H1 (cell line): Measurements from ENCODE around the gene RPRM. TPM values are rescaled to one million over a fixed set of nuclear protein-coding genes. Genes with fewer than 3 reads are reported as not detected.

Experiments
- CTCF ChIA-PET: fragments of 300-600 bp; sonication (Branson Sonifier 250); formaldehyde crosslinking; loops from one replicate; lab custom pipeline; 2021; ENCODE audit not compliant: partially characterized antibody; lab: Charles Lee
- POLR2A ChIA-PET: fragments of 300-600 bp; sonication (Branson Sonifier 250); formaldehyde crosslinking; loops from one replicate; lab custom pipeline; 2021; ENCODE audit warnings: inconsistent platforms; ENCODE audit not compliant: partially characterized antibody; lab: Charles Lee
- DNase-seq, 2 experiments: peaks; one replicate each; pipeline versions ENCODE4 v3.0.0 to v3.0.0-alpha.2; 2010 to 2022; ENCODE audit warnings: low spot score in 2 of 2, low read depth in 1 of 2, mixed read lengths in 1 of 2
- FAIRE-seq: peaks from 2 replicates; lab custom pipeline; 2011; peaks lifted over from hg19 to GRCh38; lab: Jason Lieb, UNC
- H2AFZ ChIP-seq: 2 replicates; pipeline ENCODE4 v1.8.1; 2012; ENCODE audit warnings: low read length, inconsistent platforms
- H2AK5ac ChIP-seq: 2 replicates; pipeline ENCODE4 v1.6.1; 2013; ENCODE audit warnings: low read depth, low read length
- H2BK120ac ChIP-seq: replicated peaks from 2 replicates; pipeline ENCODE3; 2013; ENCODE audit warnings: low read depth, low read length, inconsistent platforms
- H2BK12ac ChIP-seq: 2 replicates; pipeline ENCODE4 v1.6.1; 2013; ENCODE audit warnings: low read depth, low read length
- H2BK15ac ChIP-seq: 2 replicates; pipeline ENCODE4 v1.6.1; 2013; ENCODE audit warnings: low read length
- H2BK20ac ChIP-seq: 2 replicates; pipeline ENCODE4 v1.6.1; 2013; ENCODE audit warnings: low read length
- H2BK5ac ChIP-seq: 2 replicates; pipeline ENCODE4 v1.6.1; 2013; ENCODE audit warnings: low read depth, low read length
- H3K14ac ChIP-seq: 2 replicates; pipeline ENCODE4 v1.6.1; 2013; ENCODE audit warnings: inconsistent platforms; ENCODE audit not compliant: insufficient read length
- H3K18ac ChIP-seq: 2 replicates; pipeline ENCODE4 v1.6.1; 2013; ENCODE audit warnings: low read length; ENCODE audit errors: extremely low read depth
- H3K23ac ChIP-seq: 2 replicates; pipeline ENCODE4 v1.6.1; 2013; ENCODE audit warnings: inconsistent platforms; ENCODE audit not compliant: insufficient read length
- H3K23me2 ChIP-seq: 2 replicates; pipeline ENCODE4 v1.6.1; 2013; ENCODE audit warnings: low read depth, low read length
- H3K27ac ChIP-seq: 2 replicates; pipeline ENCODE4 v1.6.1; 2011; ENCODE audit warnings: low read depth, low read length, inconsistent platforms
- H3K27me3 ChIP-seq, 4 experiments: replicated peaks in 1 of 4; 1 replicate in 1 of 4; 2 replicates in 3 of 4; pipeline versions ENCODE4 v1.6.1 to v1.8.1; 2011 to 2013; ENCODE audit warnings: low read length in 3 of 4, mild to moderate bottlenecking in 3 of 4, inconsistent platforms in 2 of 4, mixed read lengths in 2 of 4, moderate library complexity in 1 of 4; ENCODE audit not compliant: control insufficient read depth in 3 of 4, insufficient read depth in 3 of 4; ENCODE audit errors: extremely low read depth in 1 of 4
- H3K36me3 ChIP-seq, 4 experiments: 2 replicates each; pipeline versions ENCODE4 v1.6.1 to v1.8.1; 2011 to 2013; ENCODE audit warnings: mild to moderate bottlenecking in 4 of 4, low read length in 3 of 4, moderate library complexity in 2 of 4, control low read depth in 1 of 4, inconsistent platforms in 1 of 4; ENCODE audit not compliant: insufficient read depth in 4 of 4, control insufficient read depth in 2 of 4
- H3K4ac ChIP-seq: replicated peaks from 2 replicates; pipeline ENCODE3; 2013; ENCODE audit warnings: low read length, low read depth, mixed read lengths, inconsistent platforms; ENCODE audit not compliant: insufficient read length
- H3K4me1 ChIP-seq, 4 experiments: replicated peaks in 1 of 4; 1 replicate in 1 of 4; 2 replicates in 3 of 4; pipeline versions ENCODE4 v1.6.1 to v1.8.1; 2011 to 2013; ENCODE audit warnings: low read length in 3 of 4, inconsistent platforms in 2 of 4, mixed read lengths in 1 of 4; ENCODE audit not compliant: insufficient read depth in 4 of 4, control insufficient read depth in 3 of 4
- H3K4me2 ChIP-seq, 2 experiments: 2 replicates each; pipeline versions ENCODE4 v1.6.1 to v1.8.1; 2011 to 2013; ENCODE audit warnings: low read depth in 2 of 2, low read length in 2 of 2, control low read depth in 1 of 2, inconsistent platforms in 1 of 2, mild to moderate bottlenecking in 1 of 2; ENCODE audit not compliant: insufficient read depth in 1 of 2
- H3K4me3 ChIP-seq, 4 experiments: fragments of 200-600, 300-600 bp in 1 of 4; sonication (generic), shearing (Covaris generic), sonication (Bioruptor Twin) in 1 of 4; 2 replicates each; pipeline versions ENCODE4 v1.5.1 to v1.8.1; 2011 to 2016; ENCODE audit warnings: low read length in 4 of 4, low read depth in 3 of 4, control low read depth in 2 of 4, inconsistent platforms in 2 of 4, mild to moderate bottlenecking in 2 of 4, mixed read lengths in 1 of 4, moderate library complexity in 1 of 4; ENCODE audit not compliant: insufficient read depth in 2 of 4; ENCODE audit errors: extremely low read depth in 1 of 4
- H3K56ac ChIP-seq: replicated peaks from 2 replicates; pipeline ENCODE3; 2013; ENCODE audit warnings: low read depth, mild to moderate bottlenecking, mixed read lengths, low read length, inconsistent platforms; ENCODE audit not compliant: insufficient read length
- H3K79me1 ChIP-seq: 2 replicates; pipeline ENCODE4 v1.6.1; 2013; ENCODE audit warnings: low read depth, low read length, control low read depth
- H3K79me2 ChIP-seq, 2 experiments: 2 replicates each; pipeline versions ENCODE4 v1.6.1 to v1.8.1; 2012 to 2013; ENCODE audit warnings: low read length in 2 of 2, mild to moderate bottlenecking in 2 of 2, inconsistent platforms in 1 of 2; ENCODE audit not compliant: insufficient read depth in 2 of 2, control insufficient read depth in 1 of 2
- H3K9ac ChIP-seq, 4 experiments: replicated peaks in 1 of 4; 1 replicate in 1 of 4; 2 replicates in 3 of 4; pipeline versions ENCODE4 v1.6.1 to v1.8.1; 2011 to 2013; ENCODE audit warnings: low read depth in 3 of 4, low read length in 3 of 4, control low read depth in 2 of 4, mild to moderate bottlenecking in 2 of 4, moderate library complexity in 2 of 4, inconsistent platforms in 1 of 4; ENCODE audit errors: extremely low read depth in 1 of 4
- H3K9me3 ChIP-seq, 2 experiments: 2 replicates each; pipeline versions ENCODE4 v1.6.1 to v1.8.1; 2012 to 2013; ENCODE audit warnings: mild to moderate bottlenecking in 2 of 2, moderate library complexity in 2 of 2, control low read depth in 1 of 2, inconsistent platforms in 1 of 2, low read depth in 1 of 2, low read length in 1 of 2, mixed read lengths in 1 of 2; ENCODE audit not compliant: insufficient read depth in 2 of 2
- H4K20me1 ChIP-seq, 2 experiments: replicated peaks in 1 of 2; 2 replicates each; pipeline versions ENCODE3 to v1.8.1; 2011 to 2013; ENCODE audit warnings: inconsistent platforms in 2 of 2, low read length in 2 of 2, mild to moderate bottlenecking in 1 of 2; ENCODE audit not compliant: insufficient read depth in 2 of 2, control insufficient read depth in 1 of 2
- H4K5ac ChIP-seq: 2 replicates; pipeline ENCODE4 v1.6.1; 2013; ENCODE audit warnings: low read length, low read depth, mixed read lengths, inconsistent platforms; ENCODE audit not compliant: insufficient read length
- H4K8ac ChIP-seq: 2 replicates; pipeline ENCODE4 v1.8.0; 2013; ENCODE audit warnings: mild to moderate bottlenecking, moderate library complexity, low read length, inconsistent platforms; ENCODE audit not compliant: insufficient read depth; ENCODE audit errors: extremely low read depth
- H4K91ac ChIP-seq: replicated peaks from 2 replicates; pipeline ENCODE3; 2013; ENCODE audit warnings: low read length, mixed read lengths, inconsistent platforms; ENCODE audit not compliant: insufficient read length
- SP1 ChIP-seq: IDR thresholded peaks from 2 replicates; pipeline ENCODE4 v1.6.1; 2011; ENCODE audit warnings: low read depth, low read length
- WGBS, 2 experiments: shearing (Covaris generic) in 1 of 2; methylation state at CpG; one replicate each; pipeline versions ENCODE4 v1.1.6 to v1.1.7; 2013 to 2015; ENCODE audit warnings: low lambda C conversion rate in 2 of 2, mixed read lengths in 2 of 2, inconsistent platforms in 1 of 2, low coverage in 1 of 2, missing lambda C conversion rate in 1 of 2; ENCODE audit not compliant: insufficient replicate concordance in 2 of 2, insufficient coverage in 1 of 2, insufficient read length in 1 of 2; ENCODE audit errors: extremely low coverage in 1 of 2, missing lambda C conversion rate in 1 of 2; 5-methylcytosine and 5-hydroxymethylcytosine counted together
- polyA plus RNA-seq, 7 experiments: library from polyadenylated mRNA; depleted of rRNA in 3 of 7; stranded (reverse) in 5 of 7; unstranded in 2 of 7; fragments of >200 nt in 5 of 7; fragments of 200-250 nt in 2 of 7; gene quantifications; 1 replicate in 5 of 7; 2 replicates in 1 of 7; 4 replicates in 1 of 7; pipeline versions ENCODE4 v1.2.1 to v1.2.3, GENCODE V29; 2011 to 2013; ENCODE audit warnings: missing spikeins in 2 of 7, mixed read lengths in 2 of 7
- total RNA-seq: library from RNA; stranded (reverse); fragmentation: NEBNext Ultra II Directional; extraction: Animal tissue kit (Norgen Biotek cat#: 25700); gene quantifications from 2 replicates; pipeline ENCODE4 v1.2.1, GENCODE V29; 2021

Gene RPRM
- total and polyA plus RNA-seq, 2 of the 8 experiments (the other 6 are each of a cell fraction or from before 2014, with no cell fraction given) = 11.0 to 16.3 TPM

DNA sequence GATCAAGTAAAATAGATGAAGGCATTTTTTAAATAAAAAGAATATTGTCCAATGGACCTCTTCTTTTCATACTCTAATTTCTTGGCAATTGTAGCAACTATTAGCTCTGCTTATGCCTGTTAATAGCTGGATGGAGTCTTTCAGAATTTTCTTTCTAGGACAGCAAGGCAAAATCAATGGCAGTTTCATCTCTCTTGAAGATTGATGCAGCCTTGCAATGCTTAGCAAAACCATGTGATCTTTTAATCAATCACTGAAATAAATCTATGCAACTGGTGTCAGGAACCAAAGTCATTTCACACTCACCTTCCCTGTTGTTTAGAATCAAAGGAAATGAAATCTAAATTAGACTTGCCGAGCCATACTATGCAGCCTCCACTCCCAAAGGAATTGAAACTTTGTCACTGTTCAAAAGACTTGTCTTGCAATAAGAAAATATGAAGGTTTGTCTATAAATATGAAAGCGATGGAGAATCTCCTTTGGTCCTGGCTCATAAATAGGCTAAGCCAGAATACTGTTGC is 16.2 kb downstream of the RPRM start:
- Histone ChIP-seq H3K4me1 (peaks cover 0 to 8% (median 2%) of the 10 kb centered on the region in 4 experiments; a peak in 2 of 7 replicates), H3K18ac (no peak overlapping the region), H4K8ac (no peak overlapping the region), H4K20me1 (no peaks in the 10 kb centered on the region), H3K14ac (no peak overlapping the region), H2BK5ac (no peak overlapping the region), H2BK20ac (no peak overlapping the region), H3K9me3 (no peaks in the 10 kb centered on the region), H2BK15ac (no peak overlapping the region), H3K4me3 (no peak overlapping the region), H3K27me3 (peaks cover 0 to 1% (median 0%) of the 10 kb centered on the region in 4 experiments; a peak in 1 of 7 replicates), H3K23me2 (no peaks in the 10 kb centered on the region), H3K56ac (no peak overlapping the region), H3K4me2 (no peak overlapping the region), H2BK12ac (no peak overlapping the region), H3K4ac (no peak overlapping the region)
- POLR2A ChIA-PET = interaction anchor here (1.4 kb wide), 1 partner anchor 16 kb away, joined by 4 read pairs; the partner anchor contains the start of gene RPRM
- no peak for TF ChIP-seq SP1
- TF ChIP-seq, all 59 proteins: peak for 0
- 96% methylated on average over 2 of the region's 2 CpGs; no CpG with 5 or more reads in 1 of the 2 experiments for WGBS, 2 experiments
- Histone ChIP-seq H3K27ac (no peak overlapping the region), H3K9ac (no peak overlapping the region), H3K23ac (no peak overlapping the region), H3K36me3 (no peaks in the 10 kb centered on the region), H3K79me1 (no peaks in the 10 kb centered on the region), H2AFZ (no peak overlapping the region), H4K5ac (no peak overlapping the region), H2BK120ac (no peak overlapping the region), H2AK5ac (no peak overlapping the region), H3K79me2 (no peaks in the 10 kb centered on the region), H4K91ac (no peak overlapping the region)
- FAIRE-seq = no peak
- DNase-seq = no peak
- CTCF ChIA-PET = interaction anchor here (1.4 kb wide), 1 partner anchor 39 kb away, joined by 3 read pairs; no protein-coding TSS in a partner anchor
